Colonic mucosa (tissue), 4 donors: ENCODE results near the gene CLEC4G. TPM values are rescaled to one million over a fixed set of nuclear protein-coding genes. Genes with fewer than 3 reads are reported as not detected.

Source experiments
- DNase-seq: peaks from one replicate; pipeline ENCODE4 v3.0.0-alpha.2; 2020
- H3K27ac ChIP-seq: fragments of 200-600 bp; one replicate; pipeline ENCODE4 v1.8.0; 2021
- H3K27me3 ChIP-seq: fragments of 200-600 bp; one replicate; pipeline ENCODE4 v1.8.0; 2021
- H3K36me3 ChIP-seq: fragments of 200-600 bp; one replicate; pipeline ENCODE4 v1.8.0; 2021
- H3K4me1 ChIP-seq: fragments of 200-600 bp; one replicate; pipeline ENCODE4 v1.8.0; 2021; ENCODE audit warnings: mild to moderate bottlenecking
- H3K4me3 ChIP-seq: fragments of 200-600 bp; one replicate; pipeline ENCODE4 v1.8.0; 2021
- H3K9ac ChIP-seq, 2 donors: one replicate each; pipeline ENCODE4 v1.7.0; 2013; ENCODE audit warnings: control low read depth in 2 of 2, low read depth in 2 of 2, low read length in 2 of 2
- H3K9me3 ChIP-seq: fragments of 200-600 bp; one replicate; pipeline ENCODE4 v1.8.0; 2021
- intact Hi-C: fragments of 100-400 bp; cut with DNase I; formaldehyde crosslinking; loops from one replicate; pipeline ENCODE4 v1.14.1; 2022
- total RNA-seq, 2 donors: library from RNA; stranded (reverse); fragmentation: NEBNext Ultra II Directional in 1 of 2; extraction: Animal tissue kit (Norgen Biotek cat#: 25700) in 1 of 2; gene quantifications; one replicate each; pipeline ENCODE4 v1.2.1, GENCODE V29; 2021
- TF ChIP-seq, protein P1 (sequence below): fragments of 200-600 bp; IDR thresholded peaks from one replicate; pipeline ENCODE4 v1.8.0; 2022; ENCODE audit warnings: antibody characterized with exemption, mild to moderate bottlenecking
- donor health status: healthy.
- donor health status: DM: no; HTN: no; CAD: no.
- donor health status: DM: no; HTN: no; CAD: no.

The CLEC4G gene
- total RNA-seq, 2 donors from 2014 or later, result 0.17 to 0.53 TPM

DNA sequence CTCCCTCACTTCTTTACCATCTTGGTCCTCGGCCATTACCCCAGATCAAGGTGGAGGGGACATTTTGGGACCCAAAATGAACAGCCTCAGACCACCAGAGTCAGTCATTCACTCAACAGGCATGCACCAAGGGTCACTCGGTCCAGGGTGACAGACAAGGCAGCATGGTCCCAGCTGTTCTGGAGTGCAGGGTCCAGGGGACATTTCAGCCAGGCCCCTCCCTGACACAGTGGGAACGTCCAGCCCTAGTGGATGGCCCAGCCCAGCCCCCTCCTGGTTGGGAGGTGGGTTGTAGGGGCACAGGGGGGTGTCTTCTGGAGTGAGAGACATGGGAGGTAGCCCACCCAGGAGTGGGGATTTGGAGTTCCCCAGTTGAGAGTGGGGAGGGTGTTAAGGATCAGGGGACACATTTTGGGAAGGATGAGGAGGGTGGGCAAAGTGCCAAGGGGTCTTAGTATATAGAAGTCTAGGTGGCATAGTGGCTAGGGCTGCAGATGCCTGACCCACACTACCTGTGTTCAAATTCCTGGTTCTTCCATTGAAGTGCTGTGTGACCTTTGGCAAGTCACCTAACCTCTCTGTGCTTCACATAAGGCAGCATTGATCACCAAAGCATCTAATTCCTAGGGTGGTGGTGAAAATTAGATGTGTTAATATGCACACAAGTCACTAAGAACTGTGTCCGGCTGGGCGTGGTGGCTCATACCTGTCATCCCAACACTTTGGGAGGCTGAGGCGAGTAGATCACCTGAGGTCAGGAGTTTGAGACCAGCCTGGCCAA lies 27.4 kb downstream of the CLEC4G start:
- Histone ChIP-seq H3K9me3 (no peaks in the 10 kb centered on the region), H3K27me3 (no peaks in the 10 kb centered on the region), H3K4me3 (no peak overlapping the region), H3K4me1 (no peaks in the 10 kb centered on the region), H3K27ac (no peak overlapping the region), H3K9ac (no peak overlapping the region), H3K36me3 (no peaks in the 10 kb centered on the region)
- TF ChIP-seq, protein P1, sequence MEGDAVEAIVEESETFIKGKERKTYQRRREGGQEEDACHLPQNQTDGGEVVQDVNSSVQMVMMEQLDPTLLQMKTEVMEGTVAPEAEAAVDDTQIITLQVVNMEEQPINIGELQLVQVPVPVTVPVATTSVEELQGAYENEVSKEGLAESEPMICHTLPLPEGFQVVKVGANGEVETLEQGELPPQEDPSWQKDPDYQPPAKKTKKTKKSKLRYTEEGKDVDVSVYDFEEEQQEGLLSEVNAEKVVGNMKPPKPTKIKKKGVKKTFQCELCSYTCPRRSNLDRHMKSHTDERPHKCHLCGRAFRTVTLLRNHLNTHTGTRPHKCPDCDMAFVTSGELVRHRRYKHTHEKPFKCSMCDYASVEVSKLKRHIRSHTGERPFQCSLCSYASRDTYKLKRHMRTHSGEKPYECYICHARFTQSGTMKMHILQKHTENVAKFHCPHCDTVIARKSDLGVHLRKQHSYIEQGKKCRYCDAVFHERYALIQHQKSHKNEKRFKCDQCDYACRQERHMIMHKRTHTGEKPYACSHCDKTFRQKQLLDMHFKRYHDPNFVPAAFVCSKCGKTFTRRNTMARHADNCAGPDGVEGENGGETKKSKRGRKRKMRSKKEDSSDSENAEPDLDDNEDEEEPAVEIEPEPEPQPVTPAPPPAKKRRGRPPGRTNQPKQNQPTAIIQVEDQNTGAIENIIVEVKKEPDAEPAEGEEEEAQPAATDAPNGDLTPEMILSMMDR, result no peak
- intact Hi-C loops, result no loop called here
- no peak for DNase-seq

- TF ChIP-seq, protein P1, result no peak
Observed at GRCh38 chr19:7703332-7703731, 28.6 kb downstream of the CLEC4G start.

GRCh38 chr19:7701654-7702457 lies 30.1 kb downstream of the CLEC4G start, which contains the start of gene FCER2:
Gene FCER2, minus strand, starts transcription at chr19:7702131. Its CDS starts 2,371 bp downstream, at chr19:7699760.
- DNase-seq, result no peak
- Histone ChIP-seq H3K27me3 (no peaks in the 10 kb centered on the region), H3K36me3 (no peaks in the 10 kb centered on the region), H3K4me1 (no peaks in the 10 kb centered on the region), H3K27ac (no peak within 1 kb of the TSS), H3K4me3 (no peak within 1 kb of the TSS), H3K9ac (no peak within 1 kb of the TSS), H3K9me3 (no peaks in the 10 kb centered on the region)
- intact Hi-C loops, result no loop called here
- TF ChIP-seq, protein P1, result no peak

More at GRCh38 chr19:7703332-7703731, 28.6 kb downstream of the CLEC4G start:
- Histone ChIP-seq H3K9me3 (no peaks in the 10 kb centered on the region), H3K27ac (no peak overlapping the region), H3K36me3 (no peaks in the 10 kb centered on the region), H3K9ac (no peak overlapping the region), H3K27me3 (no peaks in the 10 kb centered on the region), H3K4me3 (no peak overlapping the region), H3K4me1 (no peaks in the 10 kb centered on the region)
- intact Hi-C loops, result no loop called here
- DNase-seq, result no peak

DNA sequence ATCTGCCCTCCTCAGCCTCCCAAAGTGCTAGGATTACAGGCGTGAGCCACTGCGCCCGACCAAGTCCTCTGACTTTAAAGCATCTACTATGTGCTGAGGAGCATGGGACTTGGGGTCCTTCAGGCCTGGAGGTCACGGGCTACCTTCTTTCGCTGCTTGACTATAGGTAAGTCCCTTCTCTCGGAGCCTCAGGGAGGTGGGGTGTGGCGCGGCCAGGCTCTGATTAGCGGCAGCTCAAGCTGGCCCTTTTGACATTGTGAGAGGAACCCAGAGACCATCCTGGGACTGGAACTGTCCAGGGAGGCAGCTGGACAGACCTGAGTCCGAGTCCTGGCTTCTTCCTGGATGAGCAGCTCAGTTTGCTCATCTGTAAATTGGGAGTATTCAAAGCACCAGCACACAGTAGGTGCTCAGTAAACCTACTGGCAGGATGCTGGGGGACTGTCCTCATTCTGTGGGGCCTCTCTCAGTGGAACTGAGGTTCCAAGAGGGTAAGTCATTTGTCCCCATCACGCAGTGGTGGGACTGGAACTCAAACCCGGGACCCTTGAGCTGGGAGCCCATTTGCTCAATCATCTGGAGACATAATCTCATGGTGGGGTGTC lies 30.8 kb downstream of the CLEC4G start:
- H3K9me3 ChIP-seq, result no peaks in the 10 kb centered on the region
- H3K27ac ChIP-seq, result no peak overlapping the region
- no peak for DNase-seq
- TF ChIP-seq, protein P1, result no peak
- no peaks in the 10 kb centered on the region for H3K36me3 ChIP-seq
- H3K4me1 ChIP-seq, result no peaks in the 10 kb centered on the region
- H3K4me3 ChIP-seq, result no peak overlapping the region
- no peak overlapping the region for H3K9ac ChIP-seq
- intact Hi-C loops, result no loop called here
- no peaks in the 10 kb centered on the region for H3K27me3 ChIP-seq
